ENCODE measurements around the gene LRRFIP1.

LRRFIP1 gene

GRCh38 chr2:237639052-237639835, 11.9 kb downstream of the LRRFIP1 start:
- peak; percentile 58 for DNase-seq (ENCODE audit: low read depth)

- peak; percentile 50 for DNase-seq (ENCODE audit: low read depth)
These were observed 12.4 kb downstream of the LRRFIP1 start for GRCh38 chr2:237639836-237640220.

GRCh38 chr2:237640493-237640998, 13.2 kb downstream of the LRRFIP1 start:
- DNase-seq (ENCODE audit: low read depth), result no peak

- no peak for DNase-seq (ENCODE audit: low read depth)
These were observed 14.8 kb downstream of the LRRFIP1 start for GRCh38 chr2:237642038-237642734.

GRCh38 chr2:237643066-237643465, 15.7 kb downstream of the LRRFIP1 start:
- DNase-seq (ENCODE audit: low read depth), result no peak

GRCh38 chr2:237643582-237644380, 16.4 kb downstream of the LRRFIP1 start:
- DNase-seq (ENCODE audit: low read depth), result no peak

- no peak for DNase-seq (ENCODE audit: low read depth)
These were observed 17.0 kb downstream of the LRRFIP1 start for GRCh38 chr2:237644381-237644703.

GRCh38 chr2:237645261-237645660, 17.9 kb downstream of the LRRFIP1 start:
- DNase-seq (ENCODE audit: low read depth), result no peak

GRCh38 chr2:237647176-237648015, 20.0 kb downstream of the LRRFIP1 start:
- DNase-seq (ENCODE audit: low read depth), result no peak

GRCh38 chr2:237648016-237648381, 20.6 kb downstream of the LRRFIP1 start:
- no peak for DNase-seq (ENCODE audit: low read depth)

- DNase-seq (ENCODE audit: low read depth), result no peak
These were observed 22.4 kb downstream of the LRRFIP1 start for GRCh38 chr2:237649541-237650454.

- no peak for DNase-seq (ENCODE audit: low read depth)
These were observed 23.1 kb downstream of the LRRFIP1 start for GRCh38 chr2:237650455-237650850.

- no peak for DNase-seq (ENCODE audit: low read depth)
These were observed 24.4 kb downstream of the LRRFIP1 start for GRCh38 chr2:237651761-237652160.

GRCh38 chr2:237652181-237652580, 24.8 kb downstream of the LRRFIP1 start:
- no peak for DNase-seq (ENCODE audit: low read depth)

GRCh38 chr2:237652854-237653253, 25.5 kb downstream of the LRRFIP1 start:
- DNase-seq (ENCODE audit: low read depth), result no peak

GRCh38 chr2:237653776-237654558, 26.6 kb downstream of the LRRFIP1 start:
- no peak for DNase-seq (ENCODE audit: low read depth)

GRCh38 chr2:237657063-237657462, 29.7 kb downstream of the LRRFIP1 start:
- DNase-seq (ENCODE audit: low read depth), result no peak

GRCh38 chr2:237660381-237660900, 33.1 kb downstream of the LRRFIP1 start:
- no peak for DNase-seq (ENCODE audit: low read depth)

GRCh38 chr2:237661270-237661669, 33.9 kb downstream of the LRRFIP1 start:
- no peak for DNase-seq (ENCODE audit: low read depth)

All from amniotic epithelial cell (primary cell).